Activated naive CD4-positive, alpha-beta T cell treated with anti-CD3 and anti-CD28 coated beads for 36 hours (primary cell): ENCODE results near the gene LMO2. TPM values are rescaled to one million over a fixed set of nuclear protein-coding genes. Genes with fewer than 3 reads are reported as not detected.

Source experiments
- CTCF ChIA-PET: fragments of 350-600 bp; sonication (Branson Sonifier 250); formaldehyde crosslinking; loops from one replicate; lab custom pipeline; 2021; ENCODE audit warnings: antibody characterized with exemption; lab: Charles Lee
- DNase-seq: peaks from one replicate; pipeline ENCODE4 v3.0.0-alpha.2; 2020
- H3K27ac Mint-ChIP-seq: one replicate; pipeline ENCODE4 v1.8.0; 2021; ENCODE audit warnings: mild to moderate bottlenecking, mixed read lengths
- H3K27me3 Mint-ChIP-seq: one replicate; pipeline ENCODE4 v1.8.0; 2021; ENCODE audit warnings: low read depth, mixed read lengths
- H3K36me3 Mint-ChIP-seq: one replicate; pipeline ENCODE4 v1.8.0; 2021; ENCODE audit warnings: low read depth, mixed read lengths
- H3K4me1 Mint-ChIP-seq: one replicate; pipeline ENCODE4 v1.8.0; 2021; ENCODE audit warnings: low read depth, mixed read lengths
- H3K4me3 Mint-ChIP-seq: one replicate; pipeline ENCODE4 v1.8.0; 2021; ENCODE audit warnings: mild to moderate bottlenecking, moderate library complexity, mixed read lengths
- H3K9me3 Mint-ChIP-seq: one replicate; pipeline ENCODE4 v1.8.0; 2021; ENCODE audit warnings: mixed read lengths
- intact Hi-C: fragments of 100-400 bp; cut with micrococcal nuclease; formaldehyde crosslinking; loops from one replicate; pipeline ENCODE4 v1.15.1; 2023
- total RNA-seq, 2 experiments: library from RNA; stranded (reverse); gene quantifications; one replicate each; pipeline ENCODE4 v1.2.3, GENCODE V29; 2021

LMO2 gene
- total RNA-seq, 2 experiments from 2014 or later: not detected

DNA sequence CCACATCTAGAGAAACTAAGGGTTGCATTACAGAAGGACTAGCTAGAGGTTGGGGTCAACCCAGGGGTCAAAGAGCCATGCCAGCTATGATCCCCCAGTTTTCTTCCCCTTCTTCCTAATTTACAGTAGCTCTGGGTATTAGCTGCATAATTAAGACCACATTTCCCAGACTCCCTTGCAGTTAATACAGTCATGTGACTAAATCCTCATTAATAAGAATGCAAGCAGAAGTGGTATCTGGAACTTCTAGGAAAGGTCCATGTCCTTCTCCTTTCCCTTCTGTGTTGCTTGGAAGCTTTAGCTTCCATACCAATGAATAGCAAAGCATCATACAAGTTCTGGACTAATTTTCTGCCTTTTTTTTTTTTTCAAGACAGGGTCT is 19.1 kb upstream of the LMO2 start:
- H3K27me3 Mint-ChIP-seq: peaks cover 32% of the 10 kb centered on the region
- CTCF ChIA-PET: interaction anchor here (1.2 to 1.5 kb wide), 2 partner anchors 53 to 74 kb away, joined by 3 read pairs; no protein-coding TSS in a partner anchor
- intact Hi-C loops: no loop called here
- no peaks in the 10 kb centered on the region for H3K36me3 Mint-ChIP-seq
- peaks cover 5% of the 10 kb centered on the region for H3K4me1 Mint-ChIP-seq
- peaks cover 7% of the 10 kb centered on the region for H3K9me3 Mint-ChIP-seq
- H3K4me3 Mint-ChIP-seq: no peak overlapping the region
- no peak overlapping the region for H3K27ac Mint-ChIP-seq
- no peak for DNase-seq

DNA sequence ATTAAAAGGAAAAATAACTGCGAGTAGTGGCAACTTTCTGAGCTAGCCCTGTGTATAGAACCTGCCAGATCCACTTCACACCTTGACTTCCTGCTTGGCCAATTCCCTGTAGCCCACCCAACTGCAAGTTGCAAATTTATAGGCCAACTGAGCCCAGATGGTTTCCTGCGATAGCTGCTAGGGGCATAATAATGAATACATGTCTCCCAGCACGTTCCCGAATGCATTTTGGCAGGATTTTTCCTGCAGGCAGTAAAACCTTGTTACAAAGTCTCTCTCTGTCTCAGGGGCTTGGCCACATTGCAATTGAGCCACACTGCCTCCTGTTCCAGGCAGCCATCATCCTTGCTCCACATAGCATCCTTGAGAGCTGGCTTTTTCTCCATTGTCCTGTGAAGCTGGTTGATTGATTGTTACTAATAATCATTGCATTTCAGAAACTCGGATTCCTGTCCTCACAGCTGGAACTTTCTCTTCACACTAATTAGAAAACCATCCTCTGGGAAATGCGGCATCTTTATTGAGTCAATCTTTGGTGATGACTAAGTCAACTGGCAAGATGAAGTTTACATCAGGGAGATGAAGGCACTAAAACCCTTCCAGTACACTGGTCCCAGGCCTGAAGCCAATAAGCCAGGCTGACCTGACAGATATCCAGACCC is 18.6 kb upstream of the LMO2 start:
- peaks cover 7% of the 10 kb centered on the region for H3K9me3 Mint-ChIP-seq
- peaks cover 28% of the 10 kb centered on the region for H3K27me3 Mint-ChIP-seq
- peaks cover 5% of the 10 kb centered on the region for H3K4me1 Mint-ChIP-seq
- no peak overlapping the region for H3K27ac Mint-ChIP-seq
- CTCF ChIA-PET: interaction anchor here (1.2 to 1.5 kb wide), 2 partner anchors 53 to 75 kb away, joined by 3 read pairs; no protein-coding TSS in a partner anchor
- DNase-seq: no peak
- no peaks in the 10 kb centered on the region for H3K36me3 Mint-ChIP-seq
- no peak overlapping the region for H3K4me3 Mint-ChIP-seq
- intact Hi-C loops: no loop called here

DNA sequence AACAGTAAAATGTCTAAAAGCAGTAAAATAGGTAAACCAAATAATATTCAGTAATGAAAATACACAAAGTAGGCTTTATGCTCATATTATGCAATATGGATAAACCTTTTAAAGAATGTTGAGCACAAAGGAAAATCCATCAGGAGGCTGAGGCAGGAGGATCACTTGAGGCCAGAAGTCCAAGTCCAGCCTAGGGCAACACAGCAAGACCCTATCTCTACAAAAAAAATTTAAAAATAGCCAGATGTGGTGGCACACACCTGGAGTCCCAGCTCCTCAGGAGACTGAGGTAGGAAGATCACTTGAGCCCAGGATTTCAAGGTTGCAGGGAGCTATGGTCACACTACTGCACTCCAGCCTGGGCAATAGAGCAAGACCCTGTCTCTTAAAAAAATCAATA is 17.7 kb upstream of the LMO2 start:
- intact Hi-C loops: no loop called here
- CTCF ChIA-PET: interaction anchor here (1.0 kb wide), 1 partner anchor 78 kb away, joined by 3 read pairs; no protein-coding TSS in a partner anchor
- peaks cover 7% of the 10 kb centered on the region for H3K9me3 Mint-ChIP-seq
- peaks cover 5% of the 10 kb centered on the region for H3K4me1 Mint-ChIP-seq
- no peaks in the 10 kb centered on the region for H3K36me3 Mint-ChIP-seq
- no peak for DNase-seq
- H3K27ac Mint-ChIP-seq: no peak overlapping the region
- no peak overlapping the region for H3K4me3 Mint-ChIP-seq
- H3K27me3 Mint-ChIP-seq: peaks cover 28% of the 10 kb centered on the region

GRCh38 chr11:33909150-33909549 is 17.3 kb upstream of the LMO2 start:
- Mint-ChIP-seq H3K36me3 (no peaks in the 10 kb centered on the region), H3K4me3 (no peak overlapping the region), H3K27me3 (peaks cover 32% of the 10 kb centered on the region), H3K4me1 (peaks cover 5% of the 10 kb centered on the region), H3K9me3 (peaks cover 5% of the 10 kb centered on the region), H3K27ac (no peak overlapping the region)
- CTCF ChIA-PET: interaction anchor here (1.0 kb wide), 1 partner anchor 79 kb away, joined by 3 read pairs; no protein-coding TSS in a partner anchor
- no peak for DNase-seq
- intact Hi-C loops: no loop called here

- H3K27me3 Mint-ChIP-seq: peaks cover 30% of the 10 kb centered on the region
- peaks cover 5% of the 10 kb centered on the region for H3K4me1 Mint-ChIP-seq
- CTCF ChIA-PET: no interaction called here
- no peaks in the 10 kb centered on the region for H3K9me3 Mint-ChIP-seq
- H3K4me3 Mint-ChIP-seq: no peak overlapping the region
- intact Hi-C loops: no loop called here
- no peak for DNase-seq
- no peak overlapping the region for H3K27ac Mint-ChIP-seq
- H3K36me3 Mint-ChIP-seq: no peaks in the 10 kb centered on the region
Measured at GRCh38 chr11:33907421-33907820, 15.5 kb upstream of the LMO2 start.

DNA sequence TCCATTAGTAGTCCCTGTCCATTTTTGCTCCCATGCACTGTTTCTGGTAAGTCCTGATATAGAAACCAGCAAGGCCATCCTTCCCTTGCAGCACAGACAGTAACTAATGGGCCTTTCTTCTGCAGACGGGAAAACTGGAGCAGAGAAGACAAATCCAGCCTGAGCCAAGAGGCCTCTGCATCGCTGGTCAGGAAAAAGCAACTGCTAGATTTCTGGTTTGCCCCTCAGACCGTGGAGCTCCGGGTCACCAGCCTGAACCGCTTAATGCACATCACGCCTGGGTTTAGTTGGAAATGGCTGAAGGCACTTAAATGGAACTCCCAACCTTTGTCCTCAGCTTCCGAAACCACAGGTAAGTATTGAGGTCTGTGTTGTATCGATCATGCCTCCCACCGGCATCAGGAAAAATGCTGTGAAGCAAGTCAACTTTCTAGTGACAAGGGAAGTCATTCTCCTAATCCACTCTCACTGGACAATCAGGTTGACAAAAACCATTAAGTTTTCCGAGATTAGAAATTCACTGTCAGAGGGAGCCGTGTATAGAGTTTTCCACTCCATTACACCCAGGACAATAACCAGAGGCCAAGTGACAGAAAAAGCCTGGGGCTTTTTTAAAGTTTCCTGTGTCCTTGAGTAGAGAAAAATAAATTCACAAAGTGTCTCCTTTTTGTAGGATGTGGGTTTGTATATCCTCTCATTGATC is 14.8 kb upstream of the LMO2 start:
- intact Hi-C loops: no loop called here
- no peak overlapping the region for H3K27ac Mint-ChIP-seq
- DNase-seq: no peak
- no peaks in the 10 kb centered on the region for H3K9me3 Mint-ChIP-seq
- CTCF ChIA-PET: no interaction called here
- H3K27me3 Mint-ChIP-seq: peaks cover 29% of the 10 kb centered on the region
- H3K36me3 Mint-ChIP-seq: no peaks in the 10 kb centered on the region
- peaks cover 5% of the 10 kb centered on the region for H3K4me1 Mint-ChIP-seq
- no peak overlapping the region for H3K4me3 Mint-ChIP-seq

- H3K27ac Mint-ChIP-seq: no peak overlapping the region
- H3K36me3 Mint-ChIP-seq: no peaks in the 10 kb centered on the region
- no peaks in the 10 kb centered on the region for H3K9me3 Mint-ChIP-seq
- H3K4me1 Mint-ChIP-seq: peaks cover 5% of the 10 kb centered on the region
- CTCF ChIA-PET: interaction anchor here (0.6 to 1.0 kb wide), 3 partner anchors 47 to 384 kb away, joined by 3 to 4 read pairs (median 3); no protein-coding TSS in a partner anchor
- no peak overlapping the region for H3K4me3 Mint-ChIP-seq
- intact Hi-C loops: no loop called here
- no peak for DNase-seq
- H3K27me3 Mint-ChIP-seq: peaks cover 38% of the 10 kb centered on the region
Measured at GRCh38 chr11:33904102-33904501, 12.2 kb upstream of the LMO2 start.

DNA sequence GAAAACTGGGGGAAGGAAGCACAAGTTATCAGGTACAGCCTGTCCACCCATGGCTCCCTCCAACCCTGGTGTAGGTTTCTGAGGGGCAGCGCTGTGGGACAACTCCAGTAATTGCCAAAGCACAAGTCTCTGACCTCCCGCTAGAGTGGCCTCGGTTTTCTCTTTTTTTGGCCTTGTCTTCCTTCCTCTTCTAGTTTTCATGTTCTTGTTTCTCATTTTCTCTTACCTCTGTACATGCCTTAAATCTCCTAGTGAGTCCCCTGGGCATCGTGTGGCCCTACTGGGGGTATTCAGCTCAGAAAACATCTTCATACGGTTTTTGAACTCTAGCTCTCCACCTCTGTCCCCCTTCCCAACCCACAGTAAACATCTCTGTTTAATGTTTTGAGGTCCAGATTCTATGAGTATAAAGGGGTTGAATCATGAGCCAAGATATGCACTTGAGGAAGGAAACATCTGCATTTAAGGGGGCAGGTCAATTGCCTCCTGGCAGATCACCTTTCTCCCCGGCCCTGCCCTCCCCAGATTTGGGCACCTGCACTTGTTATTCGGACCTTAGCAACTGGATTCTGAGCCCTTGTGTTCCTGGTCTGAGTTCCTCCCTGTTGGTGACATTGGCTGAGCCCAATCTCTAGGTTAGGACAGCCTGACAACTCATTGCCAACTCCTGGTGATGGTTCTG is 8.4 kb upstream of the LMO2 start:
- no peaks in the 10 kb centered on the region for H3K9me3 Mint-ChIP-seq
- H3K4me1 Mint-ChIP-seq: peaks cover 4% of the 10 kb centered on the region
- no peak overlapping the region for H3K27ac Mint-ChIP-seq
- no peaks in the 10 kb centered on the region for H3K36me3 Mint-ChIP-seq
- no peak overlapping the region for H3K4me3 Mint-ChIP-seq
- no peak for DNase-seq
- H3K27me3 Mint-ChIP-seq: peaks cover 47% of the 10 kb centered on the region
- CTCF ChIA-PET: no interaction called here
- intact Hi-C loops: no loop called here

DNA sequence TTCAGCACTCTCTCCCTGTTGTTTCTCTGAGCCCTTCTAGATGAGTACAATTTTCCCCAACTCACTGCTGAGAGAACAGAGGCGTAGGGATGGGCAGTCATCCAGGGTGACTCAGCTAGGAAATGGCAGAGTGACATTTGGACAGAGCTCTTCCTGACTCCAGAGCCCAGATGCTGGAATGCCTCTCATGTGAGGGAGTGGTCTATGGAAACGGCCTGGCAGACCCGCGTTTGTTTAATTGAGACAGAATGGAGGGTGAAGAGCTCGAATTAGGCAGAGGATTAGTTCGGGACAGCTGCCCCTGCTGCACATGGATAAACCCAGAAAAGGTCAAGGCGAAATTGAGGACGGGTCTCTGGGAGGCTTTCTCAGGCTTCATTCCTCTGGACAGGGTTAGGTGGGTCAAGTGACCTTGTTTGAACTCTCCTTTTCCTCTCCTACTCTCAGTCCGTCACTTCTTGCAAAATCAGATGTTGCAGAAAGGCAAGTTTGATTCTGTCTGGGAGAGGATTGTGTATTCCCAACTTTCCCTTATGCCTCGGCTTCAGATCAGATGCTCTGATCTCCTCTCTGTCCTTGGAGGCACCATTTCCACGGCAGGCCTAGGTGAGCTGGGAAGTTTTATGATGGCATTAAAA is 7.6 kb upstream of the LMO2 start:
- intact Hi-C loops: loop anchor here (10.0 kb wide), 2 partner anchors 455 to 1245 kb away; partner anchors contain the start of gene ABTB2
- CTCF ChIA-PET: interaction anchor here (1.3 kb wide), 1 partner anchor 92 kb away, joined by 3 read pairs; no protein-coding TSS in a partner anchor
- Mint-ChIP-seq H3K36me3 (no peaks in the 10 kb centered on the region), H3K27ac (no peak overlapping the region), H3K4me3 (no peak overlapping the region), H3K4me1 (peaks cover 11% of the 10 kb centered on the region), H3K9me3 (no peaks in the 10 kb centered on the region), H3K27me3 (peaks cover 53% of the 10 kb centered on the region)
- DNase-seq: no peak

GRCh38 chr11:33898957-33899356 is 7.1 kb upstream of the LMO2 start:
- CTCF ChIA-PET: interaction anchor here (1.3 kb wide), 1 partner anchor 92 kb away, joined by 3 read pairs; no protein-coding TSS in a partner anchor
- intact Hi-C loops: loop anchor here (10.0 kb wide), 2 partner anchors 456 to 1246 kb away; partner anchors contain the start of gene ABTB2
- Mint-ChIP-seq H3K36me3 (no peaks in the 10 kb centered on the region), H3K9me3 (no peaks in the 10 kb centered on the region), H3K27ac (no peak overlapping the region), H3K27me3 (peaks cover 49% of the 10 kb centered on the region), H3K4me3 (no peak overlapping the region), H3K4me1 (peaks cover 17% of the 10 kb centered on the region)
- DNase-seq: no peak

DNA sequence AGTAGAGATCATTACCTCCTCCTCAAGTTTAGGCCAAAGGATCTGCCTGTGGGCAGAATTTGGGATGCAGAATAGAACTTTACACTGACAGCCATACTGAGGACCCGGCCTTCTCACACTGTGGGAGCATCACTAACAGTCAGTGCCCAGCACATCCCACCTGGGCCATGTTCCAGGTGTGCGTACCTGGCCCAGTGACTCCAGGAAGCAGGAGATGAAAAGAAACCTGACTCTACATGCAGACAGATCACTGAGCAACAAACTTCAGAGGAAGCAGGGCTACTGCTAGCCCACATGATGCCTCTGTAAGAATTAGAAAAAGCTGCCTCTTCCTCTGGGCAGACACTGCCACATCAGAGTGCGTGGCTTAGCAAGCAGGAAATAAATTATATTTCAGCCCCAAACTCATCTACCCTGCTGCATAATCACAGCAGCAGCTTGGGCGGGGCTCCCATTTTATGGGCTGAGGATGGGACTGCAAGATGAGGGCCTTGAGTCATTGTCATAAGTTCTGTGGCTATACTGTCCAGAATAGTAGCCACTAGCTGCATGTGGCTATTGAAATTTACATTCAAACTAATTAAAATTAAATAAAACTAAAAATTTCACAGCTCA is 6.0 kb upstream of the LMO2 start:
- peaks cover 45% of the 10 kb centered on the region for H3K27me3 Mint-ChIP-seq
- peaks cover 28% of the 10 kb centered on the region for H3K4me1 Mint-ChIP-seq
- no peaks in the 10 kb centered on the region for H3K36me3 Mint-ChIP-seq
- intact Hi-C loops: loop anchor here (10.0 kb wide), 2 partner anchors 457 to 1247 kb away; partner anchors contain the start of gene ABTB2
- CTCF ChIA-PET: no interaction called here
- no peak for DNase-seq
- H3K4me3 Mint-ChIP-seq: no peak overlapping the region
- no peak overlapping the region for H3K27ac Mint-ChIP-seq
- no peaks in the 10 kb centered on the region for H3K9me3 Mint-ChIP-seq
